ENCODE measurements around the gene OR52H1. TPM values are rescaled to one million over a fixed set of nuclear protein-coding genes. Genes with fewer than 3 reads are reported as not detected.

Gene OR52H1
- total and polyA plus RNA-seq, 2 experiments from 2014 or later = 0.28 TPM; not detected in 1

- Mint-ChIP-seq H3K36me3 (ENCODE audit: low read depth) (no peaks in the 10 kb centered on the region), H3K9me3 (no peaks in the 10 kb centered on the region), H3K27me3 (ENCODE audit: insufficient read depth, low read depth, poor library complexity) (peaks cover 3% of the 10 kb centered on the region), H3K4me3 (no peak overlapping the region), H3K27ac (no peak overlapping the region), H3K4me1 (no peaks in the 10 kb centered on the region)
- no peak for ATAC-seq
- H3K4me1 ChIP-seq (ENCODE audit: insufficient read depth) = no peaks in the 10 kb centered on the region
- H3K4me3 ChIP-seq = no peak overlapping the region
- no peaks in the 10 kb centered on the region for H3K36me3 ChIP-seq (ENCODE audit: insufficient read depth)
- H4K20me1 ChIP-seq (replicated peaks; ENCODE audit: insufficient read depth) = no peaks in the 10 kb centered on the region
- H3K79me2 ChIP-seq (replicated peaks; ENCODE audit: insufficient read depth) = no peaks in the 10 kb centered on the region
- TF ChIP-seq ZNF114 (CRISPR knock-in tag; IDR thresholded peaks at IDR 0.05) (no peak), EZH2 (IDR thresholded peaks at IDR 0.05; ENCODE audit: low read depth, unreplicated experiment) (no peak), NANOG (IDR thresholded peaks at IDR 0.05; ENCODE audit: borderline replicate concordance) (no peak), STAT1 (IDR thresholded peaks at IDR 0.05; ENCODE audit: unreplicated experiment) (no peak), POLR2AphosphoS5 (IDR thresholded peaks at IDR 0.05; ENCODE audit: low read depth) (no peak), CREB1 (CRISPR knock-in tag; IDR thresholded peaks at IDR 0.05; ENCODE audit: low read depth) (no peak), REST (IDR thresholded peaks at IDR 0.05; ENCODE audit: unreplicated experiment) (no peak), EZH2phosphoT487 (IDR thresholded peaks at IDR 0.05; ENCODE audit: unreplicated experiment) (no peak), ZNF331 (CRISPR knock-in tag; IDR thresholded peaks at IDR 0.05; ENCODE audit: low read depth) (no peak), JUNB (IDR thresholded peaks at IDR 0.05; ENCODE audit: unreplicated experiment) (no peak)
- TF ChIP-seq, protein P1, sequence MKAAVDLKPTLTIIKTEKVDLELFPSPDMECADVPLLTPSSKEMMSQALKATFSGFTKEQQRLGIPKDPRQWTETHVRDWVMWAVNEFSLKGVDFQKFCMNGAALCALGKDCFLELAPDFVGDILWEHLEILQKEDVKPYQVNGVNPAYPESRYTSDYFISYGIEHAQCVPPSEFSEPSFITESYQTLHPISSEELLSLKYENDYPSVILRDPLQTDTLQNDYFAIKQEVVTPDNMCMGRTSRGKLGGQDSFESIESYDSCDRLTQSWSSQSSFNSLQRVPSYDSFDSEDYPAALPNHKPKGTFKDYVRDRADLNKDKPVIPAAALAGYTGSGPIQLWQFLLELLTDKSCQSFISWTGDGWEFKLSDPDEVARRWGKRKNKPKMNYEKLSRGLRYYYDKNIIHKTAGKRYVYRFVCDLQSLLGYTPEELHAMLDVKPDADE (IDR thresholded peaks at IDR 0.05) = no peak
- TF ChIP-seq, protein P2, sequence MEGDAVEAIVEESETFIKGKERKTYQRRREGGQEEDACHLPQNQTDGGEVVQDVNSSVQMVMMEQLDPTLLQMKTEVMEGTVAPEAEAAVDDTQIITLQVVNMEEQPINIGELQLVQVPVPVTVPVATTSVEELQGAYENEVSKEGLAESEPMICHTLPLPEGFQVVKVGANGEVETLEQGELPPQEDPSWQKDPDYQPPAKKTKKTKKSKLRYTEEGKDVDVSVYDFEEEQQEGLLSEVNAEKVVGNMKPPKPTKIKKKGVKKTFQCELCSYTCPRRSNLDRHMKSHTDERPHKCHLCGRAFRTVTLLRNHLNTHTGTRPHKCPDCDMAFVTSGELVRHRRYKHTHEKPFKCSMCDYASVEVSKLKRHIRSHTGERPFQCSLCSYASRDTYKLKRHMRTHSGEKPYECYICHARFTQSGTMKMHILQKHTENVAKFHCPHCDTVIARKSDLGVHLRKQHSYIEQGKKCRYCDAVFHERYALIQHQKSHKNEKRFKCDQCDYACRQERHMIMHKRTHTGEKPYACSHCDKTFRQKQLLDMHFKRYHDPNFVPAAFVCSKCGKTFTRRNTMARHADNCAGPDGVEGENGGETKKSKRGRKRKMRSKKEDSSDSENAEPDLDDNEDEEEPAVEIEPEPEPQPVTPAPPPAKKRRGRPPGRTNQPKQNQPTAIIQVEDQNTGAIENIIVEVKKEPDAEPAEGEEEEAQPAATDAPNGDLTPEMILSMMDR (conservative IDR thresholded peaks at IDR 0.05; ENCODE audit: low read depth in 2 of 2) = no peak
- TF ChIP-seq, protein P3, sequence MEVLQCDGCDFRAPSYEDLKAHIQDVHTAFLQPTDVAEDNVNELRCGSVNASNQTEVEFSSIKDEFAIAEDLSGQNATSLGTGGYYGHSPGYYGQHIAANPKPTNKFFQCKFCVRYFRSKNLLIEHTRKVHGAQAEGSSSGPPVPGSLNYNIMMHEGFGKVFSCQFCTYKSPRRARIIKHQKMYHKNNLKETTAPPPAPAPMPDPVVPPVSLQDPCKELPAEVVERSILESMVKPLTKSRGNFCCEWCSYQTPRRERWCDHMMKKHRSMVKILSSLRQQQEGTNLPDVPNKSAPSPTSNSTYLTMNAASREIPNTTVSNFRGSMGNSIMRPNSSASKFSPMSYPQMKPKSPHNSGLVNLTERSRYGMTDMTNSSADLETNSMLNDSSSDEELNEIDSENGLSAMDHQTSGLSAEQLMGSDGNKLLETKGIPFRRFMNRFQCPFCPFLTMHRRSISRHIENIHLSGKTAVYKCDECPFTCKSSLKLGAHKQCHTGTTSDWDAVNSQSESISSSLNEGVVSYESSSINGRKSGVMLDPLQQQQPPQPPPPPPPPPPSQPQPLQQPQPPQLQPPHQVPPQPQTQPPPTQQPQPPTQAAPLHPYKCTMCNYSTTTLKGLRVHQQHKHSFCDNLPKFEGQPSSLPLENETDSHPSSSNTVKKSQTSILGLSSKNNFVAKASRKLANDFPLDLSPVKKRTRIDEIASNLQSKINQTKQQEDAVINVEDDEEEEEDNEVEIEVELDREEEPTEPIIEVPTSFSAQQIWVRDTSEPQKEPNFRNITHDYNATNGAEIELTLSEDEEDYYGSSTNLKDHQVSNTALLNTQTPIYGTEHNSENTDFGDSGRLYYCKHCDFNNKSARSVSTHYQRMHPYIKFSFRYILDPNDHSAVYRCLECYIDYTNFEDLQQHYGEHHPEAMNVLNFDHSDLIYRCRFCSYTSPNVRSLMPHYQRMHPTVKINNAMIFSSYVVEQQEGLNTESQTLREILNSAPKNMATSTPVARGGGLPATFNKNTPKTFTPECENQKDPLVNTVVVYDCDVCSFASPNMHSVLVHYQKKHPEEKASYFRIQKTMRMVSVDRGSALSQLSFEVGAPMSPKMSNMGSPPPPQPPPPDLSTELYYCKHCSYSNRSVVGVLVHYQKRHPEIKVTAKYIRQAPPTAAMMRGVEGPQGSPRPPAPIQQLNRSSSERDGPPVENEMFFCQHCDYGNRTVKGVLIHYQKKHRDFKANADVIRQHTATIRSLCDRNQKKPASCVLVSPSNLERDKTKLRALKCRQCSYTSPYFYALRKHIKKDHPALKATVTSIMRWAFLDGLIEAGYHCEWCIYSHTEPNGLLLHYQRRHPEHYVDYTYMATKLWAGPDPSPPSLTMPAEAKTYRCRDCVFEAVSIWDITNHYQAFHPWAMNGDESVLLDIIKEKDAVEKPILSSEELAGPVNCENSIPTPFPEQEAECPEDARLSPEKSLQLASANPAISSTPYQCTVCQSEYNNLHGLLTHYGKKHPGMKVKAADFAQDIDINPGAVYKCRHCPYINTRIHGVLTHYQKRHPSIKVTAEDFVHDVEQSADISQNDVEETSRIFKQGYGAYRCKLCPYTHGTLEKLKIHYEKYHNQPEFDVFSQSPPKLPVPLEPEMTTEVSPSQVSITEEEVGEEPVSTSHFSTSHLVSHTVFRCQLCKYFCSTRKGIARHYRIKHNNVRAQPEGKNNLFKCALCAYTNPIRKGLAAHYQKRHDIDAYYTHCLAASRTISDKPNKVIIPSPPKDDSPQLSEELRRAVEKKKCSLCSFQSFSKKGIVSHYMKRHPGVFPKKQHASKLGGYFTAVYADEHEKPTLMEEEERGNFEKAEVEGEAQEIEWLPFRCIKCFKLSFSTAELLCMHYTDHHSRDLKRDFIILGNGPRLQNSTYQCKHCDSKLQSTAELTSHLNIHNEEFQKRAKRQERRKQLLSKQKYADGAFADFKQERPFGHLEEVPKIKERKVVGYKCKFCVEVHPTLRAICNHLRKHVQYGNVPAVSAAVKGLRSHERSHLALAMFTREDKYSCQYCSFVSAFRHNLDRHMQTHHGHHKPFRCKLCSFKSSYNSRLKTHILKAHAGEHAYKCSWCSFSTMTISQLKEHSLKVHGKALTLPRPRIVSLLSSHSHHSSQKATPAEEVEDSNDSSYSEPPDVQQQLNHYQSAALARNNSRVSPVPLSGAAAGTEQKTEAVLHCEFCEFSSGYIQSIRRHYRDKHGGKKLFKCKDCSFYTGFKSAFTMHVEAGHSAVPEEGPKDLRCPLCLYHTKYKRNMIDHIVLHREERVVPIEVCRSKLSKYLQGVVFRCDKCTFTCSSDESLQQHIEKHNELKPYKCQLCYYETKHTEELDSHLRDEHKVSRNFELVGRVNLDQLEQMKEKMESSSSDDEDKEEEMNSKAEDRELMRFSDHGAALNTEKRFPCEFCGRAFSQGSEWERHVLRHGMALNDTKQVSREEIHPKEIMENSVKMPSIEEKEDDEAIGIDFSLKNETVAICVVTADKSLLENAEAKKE (CRISPR knock-in tag; IDR thresholded peaks at IDR 0.05) = no peak
- H3K27me3 ChIP-seq (ENCODE audit: insufficient read depth) = no peaks in the 10 kb centered on the region
- no peaks in the 10 kb centered on the region for H3K9me2 ChIP-seq (ENCODE audit: insufficient read depth)
- no peak overlapping the region for H3K4me2 ChIP-seq
- H2AFZ ChIP-seq = no peak overlapping the region; the same call in 1 of the 2 replicates
- no peak overlapping the region for H3K27ac ChIP-seq (ENCODE audit: low read depth)
- H3F3A ChIP-seq (replicated peaks; ENCODE audit: low read depth) = no peaks in the 10 kb centered on the region
- DNase-seq (ENCODE audit: low spot score) = no peak
These were observed 16.1 kb upstream of the OR52H1 start for GRCh38 chr11:5564259-5565019.
